Lower leg skin (tissue), 4 donors: ENCODE measurements around the gene CMBL. TPM values are rescaled to one million over a fixed set of nuclear protein-coding genes. Genes with fewer than 3 reads are reported as not detected.

Experiments
- DNase-seq, 2 donors: peaks; one replicate each; pipeline ENCODE4 v3.0.0-alpha.2; 2019; ENCODE audit warnings: low spot score in 2 of 2
- H3K4me3 ChIP-seq: fragments of 200-600 bp; sonication (generic); 2 replicates; pipeline ENCODE4 v1.5.1; 2017; ENCODE audit warnings: mild to moderate bottlenecking, low read depth; ENCODE audit not compliant: poor library complexity, severe bottlenecking
- POLR2A ChIP-seq, 2 donors: fragments of 450-650 bp; IDR thresholded peaks; one replicate each; pipeline ENCODE4 v1.6.1; 2016 to 2017; ENCODE audit warnings: antibody characterized with exemption in 2 of 2, mild to moderate bottlenecking in 1 of 2, moderate library complexity in 1 of 2
- WGBS, 2 donors: methylation state at CpG; one replicate each; pipeline ENCODE4 v1.1.5; 2018; 5-methylcytosine and 5-hydroxymethylcytosine counted together
- intact Hi-C: fragments of 100-400 bp; cut with DNase I; formaldehyde crosslinking; loops from one replicate; pipeline ENCODE4 v1.15.0; 2023; ENCODE audit warnings: low total_unique reads
- total RNA-seq, 4 donors: library from RNA; depleted of rRNA; stranded (reverse); fragments of >200 nt; gene quantifications; one replicate each; pipeline ENCODE4 v1.1.0, GENCODE V29; 2016
- TF ChIP-seq, protein P1 (sequence below), 3 donors: fragments of 450-650 bp; IDR thresholded peaks; one replicate each; pipeline ENCODE4 v1.5.1; 2016; ENCODE audit warnings: antibody characterized with exemption in 3 of 3, mild to moderate bottlenecking in 3 of 3, moderate library complexity in 2 of 3

The CMBL gene
- total RNA-seq, 4 donors from 2014 or later = 1.8 to 3.2 (median 2.4) TPM

DNA sequence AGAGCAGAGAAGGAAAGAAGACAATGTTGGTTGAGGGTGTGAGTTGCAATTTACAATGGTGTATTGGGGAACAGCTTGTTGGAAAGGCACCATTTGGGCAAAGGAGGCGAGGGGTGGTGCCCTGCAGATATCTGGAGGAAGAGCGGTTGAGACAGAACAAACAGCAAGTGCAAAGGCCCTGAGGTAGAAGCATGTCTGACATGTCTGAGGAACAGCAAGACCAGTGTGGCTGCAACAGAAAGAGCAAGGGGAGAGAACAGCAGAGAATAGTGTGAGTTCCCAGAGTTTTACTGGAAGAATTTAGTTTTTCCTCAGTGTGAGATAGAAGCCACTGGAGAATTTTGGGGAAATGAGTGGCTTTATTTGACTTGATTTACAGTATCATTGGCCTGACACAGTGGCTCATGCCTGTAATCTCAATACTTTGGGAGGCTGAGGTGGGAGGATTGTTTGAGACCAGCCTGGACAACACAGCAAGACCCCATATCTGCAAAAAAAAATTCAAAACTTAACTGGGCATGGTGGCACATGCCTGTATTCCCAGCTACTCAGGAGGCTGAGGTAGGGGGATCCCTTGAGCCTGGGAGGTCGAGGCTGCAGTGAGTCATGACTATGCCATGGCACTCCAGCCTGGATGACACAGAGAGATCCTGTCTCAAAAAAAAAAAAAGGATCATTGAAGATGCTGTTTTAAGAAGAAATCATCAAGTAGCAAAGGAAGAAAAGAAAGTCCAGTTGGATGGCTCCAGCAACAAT is 13.6 kb downstream of the CMBL start:
- TF ChIP-seq, protein P1, sequence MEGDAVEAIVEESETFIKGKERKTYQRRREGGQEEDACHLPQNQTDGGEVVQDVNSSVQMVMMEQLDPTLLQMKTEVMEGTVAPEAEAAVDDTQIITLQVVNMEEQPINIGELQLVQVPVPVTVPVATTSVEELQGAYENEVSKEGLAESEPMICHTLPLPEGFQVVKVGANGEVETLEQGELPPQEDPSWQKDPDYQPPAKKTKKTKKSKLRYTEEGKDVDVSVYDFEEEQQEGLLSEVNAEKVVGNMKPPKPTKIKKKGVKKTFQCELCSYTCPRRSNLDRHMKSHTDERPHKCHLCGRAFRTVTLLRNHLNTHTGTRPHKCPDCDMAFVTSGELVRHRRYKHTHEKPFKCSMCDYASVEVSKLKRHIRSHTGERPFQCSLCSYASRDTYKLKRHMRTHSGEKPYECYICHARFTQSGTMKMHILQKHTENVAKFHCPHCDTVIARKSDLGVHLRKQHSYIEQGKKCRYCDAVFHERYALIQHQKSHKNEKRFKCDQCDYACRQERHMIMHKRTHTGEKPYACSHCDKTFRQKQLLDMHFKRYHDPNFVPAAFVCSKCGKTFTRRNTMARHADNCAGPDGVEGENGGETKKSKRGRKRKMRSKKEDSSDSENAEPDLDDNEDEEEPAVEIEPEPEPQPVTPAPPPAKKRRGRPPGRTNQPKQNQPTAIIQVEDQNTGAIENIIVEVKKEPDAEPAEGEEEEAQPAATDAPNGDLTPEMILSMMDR (IDR thresholded peaks at IDR 0.05) = no peak
- TF ChIP-seq POLR2A (IDR thresholded peaks at IDR 0.05) = no peak
- 88 to 94% methylated on average over 3 of the region's 3 CpGs for WGBS, 2 donors
- intact Hi-C loops = no loop called here
- no peak for DNase-seq
- H3K4me3 ChIP-seq = no peak overlapping the region

DNA sequence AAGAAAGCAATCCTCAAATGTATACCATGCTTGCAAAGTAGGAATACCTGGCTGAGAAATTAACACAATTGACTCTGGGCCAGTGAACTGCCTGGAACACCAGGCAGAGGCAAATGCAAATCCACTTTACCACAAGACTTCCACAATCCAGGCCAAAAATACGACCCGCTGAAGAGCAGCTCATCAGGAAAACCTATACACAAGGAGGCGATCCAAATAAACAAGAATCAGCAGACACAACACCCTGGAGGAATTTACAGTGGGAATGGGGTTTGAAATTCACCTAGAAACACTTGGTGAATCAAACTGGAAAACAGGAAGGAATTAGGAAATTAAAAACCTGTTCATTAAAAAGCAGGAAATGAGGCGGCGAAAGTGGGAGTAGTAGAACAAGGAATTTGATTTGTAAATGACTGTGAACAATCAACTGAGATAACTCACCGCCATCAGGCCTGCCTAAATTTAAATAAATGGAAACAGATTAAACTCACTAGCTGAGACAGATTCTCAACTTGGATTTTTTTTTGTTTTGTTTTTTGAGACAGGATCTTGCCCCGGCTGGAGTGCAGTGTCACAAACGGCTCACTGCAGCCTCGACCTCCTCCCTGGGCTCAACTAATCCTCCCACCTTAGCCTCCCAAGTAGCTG is 15.9 kb downstream of the CMBL start:
- intact Hi-C loops = no loop called here
- no peak for TF ChIP-seq POLR2A (IDR thresholded peaks at IDR 0.05)
- TF ChIP-seq, protein P1 (IDR thresholded peaks at IDR 0.05) = no peak
- no peak for DNase-seq

DNA sequence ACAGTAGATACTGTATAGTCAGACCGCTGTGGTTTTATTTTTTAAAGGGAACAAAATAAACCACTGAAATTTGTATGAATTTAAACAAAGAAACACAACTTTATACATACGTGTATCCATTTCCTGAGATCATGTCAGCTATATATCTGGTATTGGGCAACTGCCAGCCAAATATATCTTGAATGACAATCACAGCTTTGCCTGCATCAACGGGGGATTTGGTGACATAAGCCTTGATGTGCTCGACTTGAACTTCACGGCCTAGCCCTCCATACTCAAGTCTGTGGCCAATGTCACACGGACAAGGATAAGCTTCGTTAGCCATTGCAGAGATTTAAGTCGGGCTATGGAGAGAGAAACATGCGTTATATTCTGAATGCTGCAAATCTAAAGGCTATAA is 17.3 kb downstream of the CMBL start:
- WGBS, 2 donors = 89 to 91% methylated on average over 9 of the region's 9 CpGs
- no peak for DNase-seq
- no peak for TF ChIP-seq POLR2A (IDR thresholded peaks at IDR 0.05)
- TF ChIP-seq, protein P1 (IDR thresholded peaks at IDR 0.05) = no peak
- H3K4me3 ChIP-seq = no peak overlapping the region
- intact Hi-C loops = no loop called here

More for the DNA sequence above, 15.9 kb downstream of the CMBL start:
- WGBS, 2 donors = 53 to 54% methylated on average over 9 of the region's 9 CpGs
- H3K4me3 ChIP-seq = no peak overlapping the region

DNA sequence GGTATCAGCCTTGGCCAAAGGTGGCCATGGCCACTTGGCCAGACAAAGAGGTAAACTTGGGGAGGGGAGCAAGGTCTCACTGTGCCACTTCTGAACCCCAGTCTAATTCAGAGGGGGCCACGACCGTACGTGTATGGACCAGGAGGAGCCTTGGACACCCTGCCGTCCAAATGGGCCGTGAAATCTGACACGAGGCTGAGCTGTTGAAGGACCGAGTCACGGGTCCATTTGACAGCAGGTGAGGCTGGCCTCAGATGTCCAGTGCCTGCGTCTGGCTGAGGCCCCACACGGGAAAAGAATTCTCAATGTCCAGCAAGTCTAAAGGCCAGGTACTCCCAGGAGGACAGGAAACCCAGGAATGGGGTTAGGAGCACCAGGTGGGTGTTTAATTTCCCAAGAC is 17.7 kb downstream of the CMBL start:
- 91 to 93% methylated on average over 10 of the region's 10 CpGs for WGBS, 2 donors
- no peak overlapping the region for H3K4me3 ChIP-seq
- no peak for TF ChIP-seq POLR2A (IDR thresholded peaks at IDR 0.05)
- TF ChIP-seq, protein P1 (IDR thresholded peaks at IDR 0.05) = no peak
- intact Hi-C loops = loop anchor here (10.0 kb wide), 1 partner anchor 65 kb away; the partner anchor contains the start of gene MARCHF6
- DNase-seq = no peak

DNA sequence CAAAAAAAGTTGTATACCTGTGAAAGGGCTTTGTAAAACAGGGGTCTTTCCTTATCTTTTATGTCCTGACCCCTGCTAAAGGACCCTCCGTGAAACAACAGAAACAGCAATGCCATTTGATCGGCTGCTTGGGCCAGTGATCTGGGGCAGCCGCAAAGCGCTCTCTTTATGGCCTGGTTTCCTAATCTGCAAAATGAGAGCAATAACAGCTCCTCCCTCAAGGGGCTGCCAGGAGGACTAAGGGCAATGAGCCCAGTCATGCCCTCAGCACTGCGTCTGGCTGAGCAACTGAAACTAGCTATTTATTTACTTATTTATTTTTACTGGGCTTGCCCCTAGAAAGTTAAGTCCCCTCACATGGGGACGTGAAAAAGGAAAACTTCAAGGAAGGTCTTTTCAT is 18.3 kb downstream of the CMBL start:
- no peak for DNase-seq
- H3K4me3 ChIP-seq = no peak overlapping the region
- no peak for TF ChIP-seq POLR2A (IDR thresholded peaks at IDR 0.05)
- TF ChIP-seq, protein P1 (IDR thresholded peaks at IDR 0.05) = no peak
- intact Hi-C loops = loop anchor here (10.0 kb wide), 1 partner anchor 65 kb away; the partner anchor contains the start of gene MARCHF6
- 35 to 40% methylated on average over 6 of the region's 6 CpGs for WGBS, 2 donors
